ENCODE results near the gene TAF8.
"Not testable (repeated sequence)": the region's sequence is repeated elsewhere in the genome, so short reads cannot be mapped to it uniquely, and the experiment has no call there.

The TAF8 gene, protein sequence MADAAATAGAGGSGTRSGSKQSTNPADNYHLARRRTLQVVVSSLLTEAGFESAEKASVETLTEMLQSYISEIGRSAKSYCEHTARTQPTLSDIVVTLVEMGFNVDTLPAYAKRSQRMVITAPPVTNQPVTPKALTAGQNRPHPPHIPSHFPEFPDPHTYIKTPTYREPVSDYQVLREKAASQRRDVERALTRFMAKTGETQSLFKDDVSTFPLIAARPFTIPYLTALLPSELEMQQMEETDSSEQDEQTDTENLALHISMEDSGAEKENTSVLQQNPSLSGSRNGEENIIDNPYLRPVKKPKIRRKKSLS

DNA sequence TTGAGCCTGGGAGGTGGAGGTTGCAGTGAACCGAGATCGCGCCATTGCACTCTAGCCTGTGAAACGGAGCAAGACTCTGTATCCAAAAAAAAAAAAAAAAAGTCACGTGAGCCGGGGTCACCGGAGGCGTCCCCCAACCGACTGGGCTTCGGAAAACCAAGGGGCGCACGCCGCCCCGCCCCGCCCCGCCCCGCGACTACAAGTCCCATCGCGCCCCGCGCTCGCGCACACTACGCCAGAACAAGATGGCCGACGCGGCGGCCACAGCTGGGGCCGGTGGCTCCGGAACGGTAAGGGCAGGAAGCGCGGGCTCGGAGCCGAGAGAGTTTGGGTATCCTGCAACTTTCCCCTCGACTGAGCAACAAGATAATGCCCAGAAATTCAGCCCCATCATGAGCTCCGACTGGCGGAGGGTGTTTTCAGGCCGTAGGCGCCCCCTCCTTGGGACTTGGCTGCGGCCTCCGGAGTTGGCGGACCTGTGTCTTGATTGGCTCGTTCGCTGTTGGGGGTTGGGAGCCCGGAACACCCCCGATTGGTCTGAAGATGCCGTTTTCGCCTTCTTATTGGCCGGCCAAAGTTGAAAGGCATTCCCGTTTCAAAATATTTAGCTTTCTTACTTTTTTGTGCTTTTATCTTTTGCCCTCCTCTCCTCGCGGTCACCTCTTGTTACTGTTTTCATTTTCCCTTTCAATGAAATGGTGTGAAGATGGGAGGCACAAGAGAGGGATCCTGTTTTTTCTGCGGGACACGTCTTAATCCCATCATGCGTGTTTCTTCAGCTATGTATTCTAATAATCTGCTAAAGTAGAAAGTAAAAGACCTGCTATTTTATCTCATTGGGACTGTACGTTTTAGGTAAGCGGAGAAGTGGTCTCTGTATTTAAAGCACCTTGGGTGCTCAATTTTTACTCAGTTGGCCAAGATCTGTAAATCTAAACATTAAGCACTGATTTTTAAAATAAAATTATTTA lies at the start of gene TAF8:
Gene TAF8 (plus strand): TSS at position 228 of the 971 bp plus-strand sequence. CDS start 18 bp downstream, at position 246.
- peak; percentile 84 for DNase-seq (ENCODE audit: low spot score)

DNA sequence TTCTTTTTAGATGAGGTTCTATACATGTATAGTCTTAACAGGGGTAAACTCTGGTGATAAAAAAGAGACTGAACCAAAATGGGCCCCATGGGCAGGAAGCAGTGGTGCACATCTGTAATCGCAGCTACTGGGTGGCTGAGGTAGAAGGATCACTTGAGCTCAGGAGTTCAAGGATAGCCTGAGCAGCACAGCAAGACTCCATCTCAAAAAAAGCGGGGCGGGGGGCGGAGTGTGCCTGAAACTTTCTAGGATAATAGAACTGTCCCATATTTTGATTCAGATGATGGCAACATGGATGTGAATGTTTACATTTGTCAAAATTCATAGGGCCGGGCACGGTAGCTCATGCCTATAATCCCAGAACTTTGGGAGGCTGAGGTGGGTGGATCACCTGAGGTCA lies 48.8 kb upstream of the TAF8 start:
- no peak for DNase-seq (ENCODE audit: low spot score)

DNA sequence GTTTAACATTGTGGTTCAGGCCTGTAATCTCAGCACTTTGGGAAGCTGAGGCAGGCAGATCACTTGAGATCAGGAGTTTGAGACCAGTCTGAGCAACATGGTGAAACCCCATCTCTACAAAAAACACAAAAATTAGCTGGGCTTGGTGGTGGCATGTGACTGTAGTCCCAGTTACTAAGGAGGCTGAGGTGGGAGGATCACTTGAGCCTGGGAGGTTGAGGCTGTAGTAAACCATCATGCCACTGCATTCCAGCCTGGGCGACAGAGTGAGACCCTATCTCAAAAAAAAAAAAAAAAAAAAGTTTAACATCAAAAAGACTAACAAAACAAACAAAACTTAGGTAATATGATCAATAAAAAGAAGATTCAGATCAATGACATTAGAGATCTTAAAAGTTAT lies 46.7 kb upstream of the TAF8 start:
- DNase-seq (ENCODE audit: low spot score): not testable (repeated sequence)

DNA sequence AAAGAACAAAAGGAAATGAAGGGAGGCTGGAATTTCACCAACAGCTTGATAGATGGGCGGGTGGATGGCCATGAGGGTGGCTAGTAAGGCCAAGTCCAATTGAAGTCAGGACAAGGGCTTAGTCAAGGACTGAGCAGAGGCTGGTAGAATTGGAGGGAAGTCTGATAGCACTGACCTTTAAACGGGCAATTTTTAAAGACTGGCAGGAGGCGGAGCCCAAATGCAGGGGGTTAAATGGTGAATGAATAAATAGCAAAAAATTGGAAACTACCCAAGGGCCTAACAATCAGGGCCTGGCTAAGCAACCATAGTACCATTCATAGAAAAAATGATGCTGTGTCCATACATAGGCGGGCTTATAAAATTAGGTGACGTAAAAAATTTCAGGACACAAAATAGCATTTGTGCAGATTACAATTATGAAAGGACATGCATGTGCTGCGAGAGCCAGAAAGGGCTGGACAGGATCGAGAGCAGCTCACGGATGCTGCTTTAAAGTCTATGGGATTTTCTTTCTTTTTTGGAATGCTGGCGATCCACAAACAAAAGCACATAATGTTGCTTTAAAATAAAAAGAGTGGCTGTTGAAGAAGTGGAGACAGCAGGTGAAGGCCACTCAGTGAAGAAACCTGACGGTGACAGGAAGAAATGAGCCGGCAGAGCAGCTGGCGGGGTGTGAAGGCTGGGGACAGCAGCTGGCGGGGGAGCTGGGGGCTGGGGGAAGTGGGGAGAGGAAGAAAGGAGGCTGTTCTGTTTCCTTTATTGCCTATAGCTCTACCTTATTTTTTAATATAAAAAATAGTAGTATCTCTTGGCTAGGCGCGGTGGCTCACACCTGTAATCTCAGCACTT lies 42.8 kb upstream of the TAF8 start:
- no peak for DNase-seq (ENCODE audit: low spot score)

DNA sequence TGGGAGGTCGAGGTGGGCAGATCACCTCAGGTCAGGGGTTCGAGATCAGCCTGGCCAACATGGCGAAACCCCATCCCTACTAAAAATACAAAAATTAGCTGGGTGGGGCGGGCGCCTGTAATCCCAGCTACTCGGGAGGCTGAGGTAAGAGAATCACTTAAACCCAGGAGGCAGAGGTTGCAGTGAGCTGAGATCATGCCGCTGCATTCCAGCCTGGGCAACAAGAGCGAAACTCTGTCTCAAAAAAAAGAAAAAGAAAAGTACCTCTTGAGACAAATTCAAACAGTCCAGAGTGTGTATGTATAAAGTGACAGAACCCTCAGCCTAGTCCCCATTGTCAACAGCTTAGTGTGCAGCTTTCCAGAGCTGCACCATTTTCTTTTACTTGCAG lies 42.2 kb upstream of the TAF8 start:
- not testable (repeated sequence) for DNase-seq (ENCODE audit: low spot score)

DNA sequence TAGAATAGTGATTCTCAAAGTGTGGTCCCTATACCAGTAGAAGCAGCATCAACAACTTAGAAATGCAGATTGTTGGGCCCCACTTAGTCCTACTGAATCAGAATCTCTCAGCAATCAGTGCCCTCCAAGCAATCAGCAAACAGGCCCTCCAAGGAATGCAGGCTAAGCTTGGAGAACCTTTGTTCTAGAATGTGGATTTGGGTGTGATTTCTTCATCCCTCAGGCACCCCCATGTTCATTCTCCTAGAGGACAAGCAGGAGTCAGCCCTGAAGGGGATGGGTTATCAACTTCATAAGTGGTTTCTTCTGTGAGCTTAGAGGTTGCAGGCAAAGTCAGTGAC lies 40.5 kb upstream of the TAF8 start:
- no peak for DNase-seq (ENCODE audit: low spot score)

DNA sequence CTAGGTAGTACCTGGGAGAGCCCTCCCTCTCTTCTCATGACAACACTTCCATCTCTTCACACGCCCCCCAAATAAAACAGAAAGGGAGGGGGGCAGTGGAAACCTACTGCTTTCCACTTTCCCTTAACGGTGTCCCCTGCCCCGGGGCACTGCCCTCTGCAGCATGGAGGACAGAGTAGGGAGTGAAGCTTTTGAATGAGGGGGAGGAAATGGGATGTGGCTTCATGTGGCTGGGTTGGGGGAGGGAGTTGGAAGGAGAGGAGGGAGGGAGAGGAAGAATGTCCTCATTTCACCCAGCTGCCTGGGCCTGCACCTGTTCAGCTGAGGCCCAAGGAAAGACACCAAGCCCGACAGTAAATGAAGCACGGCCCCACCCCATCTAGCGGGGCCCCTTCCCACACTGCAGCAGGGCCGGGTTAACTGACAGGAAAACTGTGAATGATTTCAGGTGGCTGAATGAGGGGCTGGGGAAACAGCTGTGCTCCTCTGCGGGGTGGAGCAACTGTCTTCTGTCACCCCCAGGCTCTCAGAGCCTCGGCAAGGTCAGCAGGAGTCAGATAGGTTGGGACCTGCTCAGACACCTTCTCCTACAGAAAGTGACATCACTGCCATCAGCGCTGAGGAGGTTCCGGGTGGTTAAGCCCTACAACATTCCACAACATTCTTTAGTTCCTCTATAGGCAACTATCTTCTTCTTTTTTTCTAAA lies 40.0 kb upstream of the TAF8 start:
- DNase-seq (ENCODE audit: low spot score): peak; percentile 15

DNA sequence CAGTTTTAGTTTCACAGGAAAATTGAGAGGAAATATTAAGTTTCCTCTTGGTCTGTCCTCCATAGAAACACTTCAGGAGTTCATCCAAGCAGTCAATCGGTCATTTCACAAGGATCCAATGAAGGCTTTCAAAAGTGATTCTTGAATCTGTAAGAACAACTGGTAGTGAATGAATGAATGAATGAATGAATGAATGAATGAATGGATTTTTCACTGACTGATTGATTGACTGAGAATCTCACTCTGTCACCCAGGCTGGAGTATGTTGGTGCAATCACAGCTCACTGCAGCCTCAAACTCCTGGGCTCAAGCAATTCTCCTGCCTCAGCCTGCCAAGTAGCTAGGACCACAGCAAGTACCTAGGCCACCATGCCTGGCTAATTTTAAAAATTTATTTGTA lies 39.4 kb upstream of the TAF8 start:
- DNase-seq (ENCODE audit: low spot score): no peak

DNA sequence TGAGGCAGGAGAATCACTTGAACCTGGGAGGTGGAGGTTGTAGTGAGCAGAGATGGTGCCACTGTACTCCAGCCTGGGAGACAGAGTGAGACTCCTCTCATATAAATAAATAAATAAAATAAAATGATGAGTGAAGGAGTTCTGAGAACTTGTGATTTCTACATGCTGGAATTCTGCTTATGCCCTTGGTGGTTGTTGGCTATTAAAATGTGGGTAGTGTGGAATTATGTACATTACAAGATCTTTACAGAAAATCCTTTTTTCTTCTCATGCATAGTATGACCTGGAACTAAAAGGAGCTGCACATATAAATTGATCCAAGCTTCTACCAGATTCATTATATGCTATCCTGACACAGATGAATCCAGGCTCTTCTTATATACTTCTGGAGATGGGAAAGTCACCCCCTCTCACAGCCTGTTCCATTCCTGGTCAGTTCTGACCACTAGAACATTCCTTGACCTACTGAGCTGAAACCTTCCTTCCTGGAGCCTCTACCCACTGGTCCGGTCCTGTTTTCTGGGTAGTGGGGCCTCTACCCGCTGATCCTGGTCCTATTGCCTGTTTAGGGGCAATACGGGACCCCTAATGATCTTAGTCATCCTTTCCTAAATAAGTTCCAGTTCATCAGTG lies 37.7 kb upstream of the TAF8 start:
- no peak for DNase-seq (ENCODE audit: low spot score)

DNA sequence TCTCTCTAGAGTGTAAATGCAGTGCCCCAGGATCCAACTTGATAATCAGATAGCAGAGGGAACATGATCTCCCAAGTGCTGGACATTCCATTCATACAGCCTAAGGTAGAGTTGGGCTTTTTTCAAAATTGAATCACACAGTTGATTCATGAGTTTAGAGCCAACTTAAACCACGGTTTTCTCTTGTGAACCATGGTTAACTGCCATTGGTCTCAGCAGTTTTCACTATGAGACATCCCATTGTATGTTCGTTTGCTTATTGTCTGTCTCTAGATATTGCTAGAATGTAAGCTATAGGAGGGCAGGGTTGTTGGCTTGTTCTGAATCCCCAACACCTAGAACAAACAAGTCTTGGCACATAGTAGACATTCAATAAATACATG lies 37.2 kb upstream of the TAF8 start:
- no peak for DNase-seq (ENCODE audit: low spot score)

DNA sequence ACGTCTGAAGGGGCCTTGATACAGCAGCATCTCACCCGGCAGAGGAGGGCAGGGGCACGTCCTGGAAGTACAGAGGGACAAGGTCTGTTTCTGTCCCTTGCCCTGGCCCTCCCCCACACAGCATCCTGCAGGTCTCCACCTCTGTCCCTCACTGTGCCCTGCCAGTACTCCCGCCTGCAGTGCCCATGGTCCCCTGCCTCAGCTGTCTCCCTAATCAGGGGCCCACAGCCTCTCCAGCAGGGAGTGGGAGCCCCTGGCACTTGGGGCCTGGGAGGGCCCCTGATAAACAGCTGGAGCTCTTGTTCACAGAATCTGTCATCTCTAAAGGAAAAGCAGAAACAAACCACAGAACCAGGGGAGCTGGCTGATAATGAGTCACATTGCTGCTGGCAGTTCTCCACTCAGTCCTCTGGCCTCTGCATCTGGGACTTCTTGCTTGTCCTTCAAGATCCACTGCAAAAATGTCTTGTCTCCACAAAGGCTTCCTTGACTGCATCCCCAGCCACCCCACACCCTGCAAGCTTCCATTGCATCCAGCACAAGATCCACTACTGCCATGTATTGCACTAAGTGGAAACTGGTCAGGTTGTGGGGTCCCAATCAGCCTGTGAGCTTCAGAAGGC lies 33.2 kb upstream of the TAF8 start:
- no peak for DNase-seq (ENCODE audit: low spot score)

DNA sequence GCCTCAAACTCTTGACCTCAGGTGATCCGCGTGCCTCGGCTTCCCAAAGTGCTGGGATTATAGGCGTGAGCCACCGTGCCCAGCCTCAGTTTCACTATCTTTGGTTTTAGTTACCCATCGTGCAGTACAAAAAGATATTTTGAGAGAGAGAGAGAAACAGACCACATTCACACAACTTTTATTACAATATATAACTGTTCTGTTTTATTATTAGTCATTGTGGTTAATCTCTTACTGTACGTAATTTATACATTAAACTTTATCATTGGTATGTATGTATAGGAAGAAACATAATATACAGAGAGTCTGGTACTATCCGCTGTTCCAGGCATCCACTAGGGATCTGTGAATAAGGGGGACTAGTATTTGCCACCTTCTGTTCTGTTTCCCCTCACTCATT lies 29.4 kb upstream of the TAF8 start:
- no peak for DNase-seq (ENCODE audit: low spot score)

DNA sequence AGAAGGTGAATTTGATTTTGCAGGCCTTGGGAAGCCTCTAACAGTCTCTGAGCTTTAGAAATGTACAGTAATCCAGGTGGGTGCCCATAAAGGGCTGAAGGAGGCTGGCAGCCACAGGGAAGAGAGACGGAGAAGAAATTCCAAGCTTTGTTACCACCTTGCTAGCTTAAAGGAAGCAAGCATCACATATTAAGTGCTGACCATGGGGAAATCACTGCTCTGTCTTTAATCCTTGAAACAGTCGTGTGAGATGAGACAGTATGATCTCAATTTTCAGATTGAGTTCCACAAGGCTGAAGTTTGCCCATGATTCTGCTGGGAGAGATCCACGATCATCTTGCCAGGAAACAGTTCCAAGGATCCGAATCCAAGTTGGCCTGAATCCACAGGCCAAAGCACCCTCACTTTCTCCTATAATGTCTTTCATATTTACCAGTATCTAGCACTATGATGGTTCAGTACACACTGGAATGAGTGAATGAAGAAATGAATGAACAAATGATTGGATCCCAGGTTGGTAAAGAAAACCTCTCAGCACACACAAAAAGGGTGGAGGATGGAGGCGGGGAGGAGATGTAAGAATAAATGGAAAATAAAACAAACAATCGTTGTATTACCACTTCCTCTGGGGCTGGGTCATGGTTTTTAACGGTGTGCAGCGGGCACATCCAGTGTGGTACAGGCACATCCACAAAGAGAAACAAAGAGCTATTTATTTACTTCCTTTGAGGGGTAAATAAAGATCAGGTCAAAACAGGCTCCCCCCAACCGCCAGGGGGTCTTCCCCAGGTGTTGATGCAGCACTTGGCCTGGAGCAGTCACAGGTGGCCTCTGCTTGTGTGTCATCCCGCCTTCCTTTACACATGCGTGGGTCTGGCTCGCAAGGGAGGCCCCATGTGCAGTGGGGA lies 28.2 kb upstream of the TAF8 start:
- no peak for DNase-seq (ENCODE audit: low spot score)

DNA sequence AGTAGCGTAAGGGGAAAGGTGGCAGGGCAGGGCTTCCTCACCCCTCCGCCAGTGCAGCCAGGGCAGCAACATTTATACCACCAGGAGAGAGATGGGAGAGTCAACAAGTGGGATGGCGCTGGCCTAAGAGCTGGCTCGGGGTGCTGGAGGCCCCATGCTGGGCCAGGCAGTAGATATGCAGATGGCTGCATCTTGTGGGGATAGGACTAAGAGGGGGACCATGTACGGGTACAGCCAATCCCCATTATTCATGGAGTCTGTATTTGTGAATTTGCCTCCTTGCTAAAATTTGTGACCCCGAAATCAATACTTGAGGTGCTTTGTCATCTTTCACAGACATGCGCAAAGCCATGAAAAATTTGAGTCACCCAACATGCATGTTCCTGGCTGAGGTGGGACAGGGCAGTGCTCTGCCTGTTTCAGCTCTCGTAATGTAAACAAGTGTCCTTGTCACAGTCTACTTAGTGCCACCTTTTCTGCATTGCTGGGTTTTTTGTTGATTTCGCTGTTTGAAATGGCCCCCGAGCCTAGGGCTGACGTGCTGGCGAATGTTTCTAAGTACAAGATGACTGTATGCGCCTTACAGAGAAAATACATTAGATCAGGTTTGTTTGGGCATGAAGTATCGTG lies 27.5 kb upstream of the TAF8 start:
- DNase-seq (ENCODE audit: low spot score): no peak

DNA sequence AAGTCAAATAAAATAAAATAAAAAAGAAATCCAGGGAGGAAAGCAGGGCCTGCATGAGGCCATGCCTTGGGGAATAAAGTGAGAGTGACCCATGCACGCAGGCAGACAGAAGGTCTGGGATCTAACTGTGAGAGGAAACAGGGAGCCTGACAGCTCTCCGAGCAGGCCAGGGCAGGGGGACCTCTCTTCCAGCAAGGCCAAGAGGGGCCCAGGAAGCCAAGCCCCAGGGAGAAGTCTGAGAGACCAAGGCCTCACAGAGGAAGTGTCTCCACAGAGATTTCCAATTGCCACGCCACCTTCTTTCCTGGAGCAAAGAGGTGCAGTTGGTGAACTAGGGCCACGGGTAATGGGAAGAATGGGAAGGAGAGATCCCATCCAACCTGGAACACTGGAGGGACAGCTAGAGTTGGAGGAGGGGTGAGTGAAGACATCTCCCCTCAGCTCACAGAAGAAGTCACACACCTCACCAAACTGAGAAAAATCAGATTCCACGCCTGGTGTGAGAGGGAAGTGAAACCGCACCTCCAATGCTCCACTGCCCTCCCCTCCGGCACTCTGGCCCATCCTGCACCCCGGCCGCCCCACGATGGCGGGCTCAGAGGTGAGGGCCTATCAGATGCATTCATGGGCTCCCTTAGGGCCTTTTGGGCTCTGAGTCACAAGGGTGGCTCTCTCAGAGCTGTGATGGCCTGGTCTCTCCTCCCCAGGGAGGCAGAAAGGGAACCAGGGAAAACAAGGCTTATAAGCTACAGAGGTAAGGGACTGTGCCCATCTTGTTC lies 25.1 kb upstream of the TAF8 start:
- DNase-seq (ENCODE audit: low spot score): no peak

DNA sequence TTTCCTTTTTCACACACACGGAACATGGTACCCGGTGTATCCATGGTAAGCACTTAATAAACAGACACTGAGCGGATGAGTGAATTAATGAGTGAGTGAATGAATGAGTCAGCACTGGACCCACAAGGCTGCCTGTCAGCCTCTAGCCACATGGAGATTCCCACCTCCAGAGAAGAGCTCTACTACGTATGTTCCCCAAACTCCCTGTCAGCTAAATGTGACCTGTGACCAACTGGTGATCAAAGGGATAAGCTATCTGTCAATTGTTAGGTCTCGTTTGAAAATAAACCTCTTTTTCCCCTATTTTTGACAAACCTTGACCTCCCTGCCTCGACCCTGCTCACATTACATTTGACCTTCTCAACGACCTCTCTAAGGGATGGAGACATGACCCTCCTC lies 24.5 kb upstream of the TAF8 start:
- DNase-seq (ENCODE audit: low spot score): no peak

DNA sequence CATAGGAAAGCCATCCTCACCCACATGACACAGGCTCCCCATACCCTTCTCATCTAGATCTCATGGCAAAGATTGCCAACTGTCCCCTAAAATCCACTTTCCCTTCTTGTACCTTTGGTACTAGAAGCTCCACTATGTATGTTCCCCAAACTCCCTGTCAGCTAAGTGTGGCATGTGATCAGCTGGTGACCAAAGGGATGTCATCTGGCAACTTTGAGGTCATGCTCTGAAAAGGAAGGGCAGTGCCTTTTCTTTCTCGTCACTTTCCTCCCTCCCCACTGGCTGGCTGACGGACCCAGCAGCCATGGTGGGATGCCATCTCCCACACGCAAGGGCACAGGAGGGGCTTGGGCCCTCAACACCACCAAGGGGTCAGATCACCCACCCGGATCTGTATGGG lies 23.8 kb upstream of the TAF8 start:
- DNase-seq (ENCODE audit: low spot score): no peak

DNA sequence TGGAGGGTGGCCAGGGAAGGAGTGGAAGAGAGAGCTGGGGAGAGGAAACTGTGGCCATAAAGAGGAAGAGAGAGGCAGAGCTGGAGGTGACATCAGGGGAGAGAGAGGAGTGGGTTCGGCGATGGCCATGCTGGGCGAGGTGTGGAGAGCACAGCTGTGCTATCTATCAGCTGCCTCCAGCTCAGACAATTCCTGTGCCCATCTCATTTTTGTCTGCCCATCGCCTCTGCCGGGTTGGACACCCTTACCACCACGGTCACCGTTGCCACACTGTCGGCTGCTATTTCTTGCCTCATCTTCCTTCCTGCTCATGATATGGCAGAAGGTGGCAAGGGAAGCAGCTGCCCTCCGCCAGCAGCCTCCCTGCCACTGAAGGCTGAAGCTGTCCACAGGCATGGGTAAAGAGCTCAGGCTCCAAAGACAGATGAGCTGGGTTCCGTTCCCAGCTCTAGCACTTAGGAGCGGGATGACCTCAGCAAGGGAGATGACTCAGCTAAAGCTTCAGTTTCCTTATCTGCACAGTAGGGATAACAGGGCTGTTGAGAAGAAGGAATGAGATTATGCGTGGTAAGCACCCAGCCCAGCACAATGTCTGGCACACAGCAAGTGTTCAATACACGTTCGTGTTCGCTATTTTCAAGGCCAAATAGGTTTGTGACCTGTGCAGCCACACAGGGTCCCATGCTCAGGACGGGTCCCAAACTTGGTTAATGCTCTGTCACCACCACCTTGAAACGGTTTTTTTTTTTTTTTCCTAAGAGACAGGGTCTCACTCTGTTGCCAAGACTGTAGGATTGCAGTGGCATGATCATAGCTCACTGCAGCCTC lies 21.9 kb upstream of the TAF8 start:
- no peak for DNase-seq (ENCODE audit: low spot score)

Data from SW480 (cell line).